ENCODE results near the gene TDP1. TPM values are rescaled to one million over a fixed set of nuclear protein-coding genes. Genes with fewer than 3 reads are reported as not detected.

TDP1 gene
- total RNA-seq, 1 donor from 2014 or later, result 17.9 TPM

GRCh38 chr14:89915114-89915878 lies 40.4 kb upstream of the TDP1 start:
- Mint-ChIP-seq H3K4me3 (ENCODE audit: unreplicated experiment) (no peak overlapping the region), H3K27ac (ENCODE audit: unreplicated experiment) (peak overlapping the region; percentile 48), H3K4me1 (ENCODE audit: unreplicated experiment) (peaks cover 48% of the 10 kb centered on the region), H3K27me3 (ENCODE audit: unreplicated experiment) (no peaks in the 10 kb centered on the region), H3K36me3 (ENCODE audit: unreplicated experiment) (no peaks in the 10 kb centered on the region), H3K9me3 (ENCODE audit: unreplicated experiment) (no peaks in the 10 kb centered on the region)
- DNase-seq (ENCODE audit: extremely low spot score, unreplicated experiment), result no peak
- TF ChIP-seq CTCF (IDR thresholded peaks at IDR 0.05), result peak; percentile 97

- Mint-ChIP-seq H3K4me1 (ENCODE audit: unreplicated experiment) (peaks cover 34% of the 10 kb centered on the region), H3K9me3 (ENCODE audit: unreplicated experiment) (no peaks in the 10 kb centered on the region), H3K27ac (ENCODE audit: unreplicated experiment) (peak overlapping the region; percentile 23), H3K4me3 (ENCODE audit: unreplicated experiment) (no peak overlapping the region), H3K36me3 (ENCODE audit: unreplicated experiment) (no peaks in the 10 kb centered on the region), H3K27me3 (ENCODE audit: unreplicated experiment) (no peaks in the 10 kb centered on the region)
- no peak for DNase-seq (ENCODE audit: extremely low spot score, unreplicated experiment)
- no peak for TF ChIP-seq CTCF (IDR thresholded peaks at IDR 0.05)
Measured at GRCh38 chr14:89918721-89919120, 37.0 kb upstream of the TDP1 start.

- TF ChIP-seq CTCF (IDR thresholded peaks at IDR 0.05), result no peak
- Mint-ChIP-seq H3K36me3 (ENCODE audit: unreplicated experiment) (peaks cover 3% of the 10 kb centered on the region), H3K9me3 (ENCODE audit: unreplicated experiment) (no peaks in the 10 kb centered on the region), H3K27me3 (ENCODE audit: unreplicated experiment) (no peaks in the 10 kb centered on the region), H3K4me1 (ENCODE audit: unreplicated experiment) (peaks cover 30% of the 10 kb centered on the region), H3K27ac (ENCODE audit: unreplicated experiment) (peak overlapping the region; percentile 15), H3K4me3 (ENCODE audit: unreplicated experiment) (no peak overlapping the region)
- DNase-seq (ENCODE audit: extremely low spot score, unreplicated experiment), result no peak
Measured at GRCh38 chr14:89920056-89920455, 35.7 kb upstream of the TDP1 start.

- no peaks in the 10 kb centered on the region for H3K9me3 Mint-ChIP-seq (ENCODE audit: unreplicated experiment)
- DNase-seq (ENCODE audit: extremely low spot score, unreplicated experiment), result no peak
Measured at GRCh38 chr14:89921346-89921745, 34.4 kb upstream of the TDP1 start.

More at GRCh38 chr14:89921346-89921745, 34.4 kb upstream of the TDP1 start:
- Mint-ChIP-seq H3K36me3 (ENCODE audit: unreplicated experiment) (peaks cover 3% of the 10 kb centered on the region), H3K4me1 (ENCODE audit: unreplicated experiment) (peaks cover 24% of the 10 kb centered on the region), H3K4me3 (ENCODE audit: unreplicated experiment) (no peak overlapping the region), H3K27ac (ENCODE audit: unreplicated experiment) (peak overlapping the region; percentile 80), H3K27me3 (ENCODE audit: unreplicated experiment) (no peaks in the 10 kb centered on the region)
- TF ChIP-seq CTCF (IDR thresholded peaks at IDR 0.05), result no peak

Measured in osteocyte (in vitro differentiated cells).